Gastrocnemius medialis (tissue), 4 donors: ENCODE data around the gene SNX22.

Experiments used
- POLR2A ChIP-seq, 2 donors: fragments of 450-650 bp; IDR thresholded peaks; one replicate each; pipeline ENCODE4 v1.6.1; 2017; ENCODE audit warnings: antibody characterized with exemption in 2 of 2, mild to moderate bottlenecking in 2 of 2, moderate library complexity in 2 of 2
- TF ChIP-seq, protein P1 (sequence below), 5 experiments: fragments of 450-650 bp in 3 of 5; fragments of 200-600 bp in 2 of 5; sonication (generic) in 2 of 5; IDR thresholded peaks in 4 of 5; conservative IDR thresholded peaks in 1 of 5; 1 replicate in 4 of 5; 2 replicates in 1 of 5; pipeline ENCODE4 v1.5.1; 2016 to 2019; ENCODE audit warnings: antibody characterized with exemption in 5 of 5, mild to moderate bottlenecking in 3 of 5, moderate library complexity in 3 of 5

DNA sequence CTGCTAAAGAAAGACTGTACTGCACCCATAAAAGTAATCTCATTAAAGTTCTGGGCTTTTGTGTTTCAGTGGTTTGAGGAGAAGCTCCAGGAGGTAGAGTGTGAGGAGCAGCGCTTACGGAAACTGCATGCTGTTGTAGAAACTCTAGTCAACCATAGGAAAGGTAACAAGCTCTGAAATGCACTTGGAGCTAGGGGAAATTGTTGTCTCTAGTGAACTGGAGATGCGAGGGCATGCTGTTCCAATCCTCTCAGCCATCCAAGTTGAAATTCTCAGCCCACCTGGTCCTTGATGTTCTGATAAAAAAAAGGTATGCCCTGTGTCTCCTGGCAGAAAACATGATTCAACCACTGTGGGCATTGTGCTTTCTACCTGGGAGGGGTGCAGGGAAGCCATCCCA lies 21.4 kb upstream of the SNX22 start:
- TF ChIP-seq, protein P1, sequence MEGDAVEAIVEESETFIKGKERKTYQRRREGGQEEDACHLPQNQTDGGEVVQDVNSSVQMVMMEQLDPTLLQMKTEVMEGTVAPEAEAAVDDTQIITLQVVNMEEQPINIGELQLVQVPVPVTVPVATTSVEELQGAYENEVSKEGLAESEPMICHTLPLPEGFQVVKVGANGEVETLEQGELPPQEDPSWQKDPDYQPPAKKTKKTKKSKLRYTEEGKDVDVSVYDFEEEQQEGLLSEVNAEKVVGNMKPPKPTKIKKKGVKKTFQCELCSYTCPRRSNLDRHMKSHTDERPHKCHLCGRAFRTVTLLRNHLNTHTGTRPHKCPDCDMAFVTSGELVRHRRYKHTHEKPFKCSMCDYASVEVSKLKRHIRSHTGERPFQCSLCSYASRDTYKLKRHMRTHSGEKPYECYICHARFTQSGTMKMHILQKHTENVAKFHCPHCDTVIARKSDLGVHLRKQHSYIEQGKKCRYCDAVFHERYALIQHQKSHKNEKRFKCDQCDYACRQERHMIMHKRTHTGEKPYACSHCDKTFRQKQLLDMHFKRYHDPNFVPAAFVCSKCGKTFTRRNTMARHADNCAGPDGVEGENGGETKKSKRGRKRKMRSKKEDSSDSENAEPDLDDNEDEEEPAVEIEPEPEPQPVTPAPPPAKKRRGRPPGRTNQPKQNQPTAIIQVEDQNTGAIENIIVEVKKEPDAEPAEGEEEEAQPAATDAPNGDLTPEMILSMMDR (IDR thresholded peaks at IDR 0.05 in 4 of 5, conservative IDR thresholded peaks at IDR 0.05 in 1 of 5), result no peak
- no peak for TF ChIP-seq POLR2A (IDR thresholded peaks at IDR 0.05)
